ENCODE measurements around the gene ST6GALNAC1.

Gene ST6GALNAC1

DNA sequence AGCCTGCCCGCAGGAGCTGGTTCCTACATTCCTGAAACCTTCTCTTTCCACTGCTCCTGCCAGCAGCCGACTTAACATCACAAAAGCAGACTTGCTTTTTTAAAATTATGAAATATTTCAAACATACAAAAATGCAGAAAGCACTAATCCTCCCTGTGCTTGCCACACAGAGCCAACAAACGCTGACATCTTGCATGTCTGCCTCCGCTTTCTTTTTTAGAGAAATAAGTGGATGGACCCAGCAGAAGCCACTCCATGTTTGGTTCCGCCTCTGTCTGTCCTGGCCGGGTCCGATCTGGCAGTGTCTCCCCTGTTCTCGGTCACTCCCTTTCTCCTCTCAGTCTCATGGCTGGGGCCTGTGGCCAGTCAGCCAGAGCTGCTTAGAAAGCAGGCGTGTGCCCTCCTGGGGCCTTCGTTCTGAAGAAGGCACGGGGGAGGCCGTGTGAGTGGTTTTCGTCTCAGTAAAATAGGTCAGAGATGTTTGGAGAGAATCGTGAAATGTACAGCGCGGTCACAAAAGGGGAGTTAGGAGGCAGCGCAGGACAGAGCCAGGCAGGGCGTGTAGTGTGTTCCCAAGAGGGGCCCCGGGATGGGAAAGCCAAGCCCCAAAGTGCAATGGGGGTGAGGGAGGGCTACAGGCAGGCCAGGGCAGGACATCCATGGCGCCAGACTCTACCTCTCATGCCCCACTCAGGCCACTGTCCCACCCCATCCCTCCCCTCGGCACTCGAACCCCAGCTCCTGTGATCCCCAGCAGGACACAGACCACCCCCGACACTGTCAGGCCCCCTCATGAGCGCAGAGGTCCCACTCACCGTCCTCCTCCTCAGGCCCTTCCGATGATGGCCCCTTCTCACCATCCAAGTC is 44.0 kb upstream of the ST6GALNAC1 start:
- TF ChIP-seq CTCF (IDR thresholded peaks at IDR 0.05; ENCODE audit: low read depth, low read length, missing control alignments) = no peak
- DNase-seq (ENCODE audit: extremely low read depth, low read depth) = no peak
- H3K4me3 ChIP-seq (replicated peaks; ENCODE audit: low read depth, low read length) = no peak overlapping the region

GRCh38 chr17:76686538-76687297 is 43.2 kb upstream of the ST6GALNAC1 start:
- H3K4me3 ChIP-seq (replicated peaks; ENCODE audit: low read depth, low read length) = no peak overlapping the region
- TF ChIP-seq CTCF (IDR thresholded peaks at IDR 0.05; ENCODE audit: low read depth, low read length, missing control alignments) = no peak
- no peak for DNase-seq (ENCODE audit: extremely low read depth, low read depth)

DNA sequence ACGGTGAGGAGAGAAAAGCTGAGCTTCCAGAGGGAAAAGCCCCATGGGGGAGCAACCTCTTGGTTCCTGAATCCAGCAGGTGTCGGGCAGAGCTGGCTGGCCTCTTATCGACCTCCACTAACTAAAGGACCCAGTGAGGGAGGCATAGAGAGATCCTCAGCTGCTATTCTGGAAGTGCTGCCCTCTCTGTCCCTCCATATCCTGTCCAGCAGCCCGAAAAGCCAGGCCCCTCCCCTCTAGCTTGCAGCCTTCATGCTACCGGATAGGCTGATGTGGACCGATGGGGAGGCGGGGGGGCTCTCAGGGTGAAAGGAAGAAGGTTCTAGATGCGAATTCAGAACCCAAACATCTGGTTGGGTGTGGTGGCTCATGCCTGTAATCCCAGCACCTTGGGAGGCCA is 42.3 kb upstream of the ST6GALNAC1 start:
- no peak for TF ChIP-seq CTCF (IDR thresholded peaks at IDR 0.05; ENCODE audit: low read depth, low read length, missing control alignments)
- DNase-seq (ENCODE audit: extremely low read depth, low read depth) = no peak
- no peak overlapping the region for H3K4me3 ChIP-seq (replicated peaks; ENCODE audit: low read depth, low read length)

DNA sequence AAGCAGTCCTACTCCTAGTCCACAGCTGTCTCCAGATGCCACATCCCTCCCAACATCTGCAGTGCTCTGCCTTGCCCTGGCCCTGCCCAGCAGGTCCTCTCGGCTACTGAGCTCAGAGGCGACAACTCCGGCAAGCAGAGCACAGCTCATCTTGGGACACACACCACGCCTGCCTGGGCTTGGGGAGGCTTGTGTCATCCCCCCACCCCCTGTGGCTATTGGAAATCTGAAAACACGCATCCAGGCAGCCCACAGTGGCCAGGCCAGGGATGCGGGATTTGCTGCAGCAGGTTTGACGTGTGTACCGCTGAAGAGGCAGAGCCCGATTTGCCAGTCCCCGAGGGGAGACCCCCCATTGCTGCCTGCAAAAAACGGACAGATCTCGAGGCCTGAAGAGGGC is 41.8 kb upstream of the ST6GALNAC1 start:
- DNase-seq (ENCODE audit: extremely low read depth, low read depth) = no peak
- no peak for TF ChIP-seq CTCF (IDR thresholded peaks at IDR 0.05; ENCODE audit: low read depth, low read length, missing control alignments)
- H3K4me3 ChIP-seq (replicated peaks; ENCODE audit: low read depth, low read length) = no peak overlapping the region

- no peak for DNase-seq (ENCODE audit: extremely low read depth, low read depth)
- no peak for TF ChIP-seq CTCF (IDR thresholded peaks at IDR 0.05; ENCODE audit: low read depth, low read length, missing control alignments)
These were observed 41.2 kb upstream of the ST6GALNAC1 start for GRCh38 chr17:76684756-76685155.

GRCh38 chr17:76683921-76684745 is 40.6 kb upstream of the ST6GALNAC1 start:
- no peak for TF ChIP-seq CTCF (IDR thresholded peaks at IDR 0.05; ENCODE audit: low read depth, low read length, missing control alignments)
- H3K4me3 ChIP-seq (replicated peaks; ENCODE audit: low read depth, low read length) = no peak overlapping the region
- DNase-seq (ENCODE audit: extremely low read depth, low read depth) = no peak

More at GRCh38 chr17:76684756-76685155, 41.2 kb upstream of the ST6GALNAC1 start:
- no peak overlapping the region for H3K4me3 ChIP-seq (replicated peaks; ENCODE audit: low read depth, low read length)

Measured in HFF-Myc (cell line).